DND-41 (cell line): ENCODE results near the gene INPP5F.

Experiments used
- EZH2 ChIP-seq: IDR thresholded peaks from 3 replicates; pipeline ENCODE4 v1.6.1; 2012; ENCODE audit warnings: borderline replicate concordance, low read depth, mild to moderate bottlenecking, moderate library complexity, low read length, inconsistent platforms; ENCODE audit not compliant: severe bottlenecking
- TF ChIP-seq, protein P1 (sequence below): IDR thresholded peaks from 2 replicates; pipeline ENCODE4 v1.5.1; 2012; ENCODE audit warnings: borderline replicate concordance, low read length, moderate library complexity, mild to moderate bottlenecking; ENCODE audit not compliant: poor library complexity, severe bottlenecking; ENCODE audit errors: extremely low read depth

DNA sequence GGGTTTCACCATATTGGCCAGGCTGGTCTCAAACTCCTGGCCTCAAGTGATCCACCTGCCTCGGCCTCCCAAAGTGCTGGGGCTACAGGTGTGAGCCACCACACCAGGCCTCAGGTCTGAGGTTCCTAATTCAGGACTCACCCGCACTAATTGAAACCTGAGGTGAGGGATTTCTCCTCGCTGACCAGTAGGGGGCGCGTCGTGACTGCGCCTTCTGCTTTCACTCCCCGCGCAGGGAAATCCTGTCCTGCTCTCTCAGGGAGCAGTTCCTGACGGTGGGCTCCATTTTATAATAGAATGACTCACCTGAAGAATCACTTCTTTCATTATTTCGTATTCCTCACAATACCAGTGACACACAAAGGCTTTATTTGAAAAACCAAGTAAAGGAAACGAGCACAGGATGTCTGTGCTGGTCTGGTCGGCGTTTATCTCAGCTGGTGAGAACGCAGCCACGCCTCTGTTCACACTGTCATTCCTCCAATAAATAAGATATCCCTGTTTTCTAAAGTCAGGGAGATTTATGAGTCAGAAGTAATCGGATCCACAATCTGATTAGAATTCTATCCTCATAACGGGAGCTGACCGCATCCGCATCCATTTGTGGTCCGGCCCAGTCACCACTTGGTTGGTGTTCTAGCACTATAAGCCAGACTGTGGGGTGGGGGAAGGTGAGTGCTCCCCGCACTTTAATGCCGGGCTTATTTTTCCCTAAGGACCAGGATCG, 39.2 kb upstream of the INPP5F start:
- TF ChIP-seq, protein P1, sequence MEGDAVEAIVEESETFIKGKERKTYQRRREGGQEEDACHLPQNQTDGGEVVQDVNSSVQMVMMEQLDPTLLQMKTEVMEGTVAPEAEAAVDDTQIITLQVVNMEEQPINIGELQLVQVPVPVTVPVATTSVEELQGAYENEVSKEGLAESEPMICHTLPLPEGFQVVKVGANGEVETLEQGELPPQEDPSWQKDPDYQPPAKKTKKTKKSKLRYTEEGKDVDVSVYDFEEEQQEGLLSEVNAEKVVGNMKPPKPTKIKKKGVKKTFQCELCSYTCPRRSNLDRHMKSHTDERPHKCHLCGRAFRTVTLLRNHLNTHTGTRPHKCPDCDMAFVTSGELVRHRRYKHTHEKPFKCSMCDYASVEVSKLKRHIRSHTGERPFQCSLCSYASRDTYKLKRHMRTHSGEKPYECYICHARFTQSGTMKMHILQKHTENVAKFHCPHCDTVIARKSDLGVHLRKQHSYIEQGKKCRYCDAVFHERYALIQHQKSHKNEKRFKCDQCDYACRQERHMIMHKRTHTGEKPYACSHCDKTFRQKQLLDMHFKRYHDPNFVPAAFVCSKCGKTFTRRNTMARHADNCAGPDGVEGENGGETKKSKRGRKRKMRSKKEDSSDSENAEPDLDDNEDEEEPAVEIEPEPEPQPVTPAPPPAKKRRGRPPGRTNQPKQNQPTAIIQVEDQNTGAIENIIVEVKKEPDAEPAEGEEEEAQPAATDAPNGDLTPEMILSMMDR, result peak; percentile 90
- no peak for TF ChIP-seq EZH2
